GM21360 (cell line): ENCODE measurements around the gene MYADML2.
A peak's percentile ranks its signal among the peaks of the same experiment; 100 is the strongest.

Experiments
- ATAC-seq: cut with Tn5 transposase; IDR thresholded peaks from one replicate; pipeline ENCODE4 v1.9.1; 2021; ENCODE audit warnings: mild to moderate bottlenecking, moderate library complexity; ENCODE audit not compliant: unreplicated experiment

The MYADML2 gene

DNA sequence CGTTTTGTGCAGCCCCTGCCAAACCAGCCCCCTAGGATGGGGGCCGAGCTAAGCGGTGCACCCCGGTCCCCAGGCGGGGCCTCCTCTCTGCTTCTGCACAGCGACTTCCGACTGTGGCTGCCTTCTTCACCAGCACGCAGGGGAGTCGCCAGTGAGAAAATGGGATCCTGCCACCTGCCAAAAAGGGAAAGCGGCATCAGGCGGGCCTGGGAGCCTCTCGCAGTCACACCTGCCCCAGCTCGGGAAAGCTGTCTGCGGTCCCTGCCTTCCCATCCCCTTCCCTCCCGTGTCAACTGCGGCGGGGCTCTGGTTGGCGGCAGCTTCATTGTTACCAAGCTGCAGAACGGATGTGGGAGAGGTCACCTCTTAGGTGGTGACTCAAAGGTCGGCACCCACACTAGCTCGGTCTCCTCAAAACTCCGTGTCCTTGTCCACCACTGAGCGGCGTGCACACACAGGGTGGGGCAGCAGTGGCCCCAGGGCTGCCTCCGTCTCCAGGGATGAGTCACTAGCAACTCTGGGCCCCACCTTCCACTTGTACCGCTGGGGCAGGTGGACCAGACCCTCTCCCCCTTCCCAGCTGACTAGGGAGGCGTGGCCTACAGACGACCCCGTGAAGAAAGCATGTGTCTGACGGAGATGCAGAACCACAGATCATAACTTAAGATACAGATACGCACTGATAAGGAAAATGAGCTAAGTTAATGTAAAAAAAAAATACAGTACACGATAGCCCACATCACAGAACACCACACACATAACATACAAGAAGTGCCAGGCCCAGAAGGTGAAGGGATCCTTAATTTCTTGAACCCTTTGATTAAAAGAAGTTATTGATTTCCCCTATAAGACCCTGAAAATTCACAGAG lies 34.4 kb downstream of the MYADML2 start:
- ATAC-seq, result no peak

DNA sequence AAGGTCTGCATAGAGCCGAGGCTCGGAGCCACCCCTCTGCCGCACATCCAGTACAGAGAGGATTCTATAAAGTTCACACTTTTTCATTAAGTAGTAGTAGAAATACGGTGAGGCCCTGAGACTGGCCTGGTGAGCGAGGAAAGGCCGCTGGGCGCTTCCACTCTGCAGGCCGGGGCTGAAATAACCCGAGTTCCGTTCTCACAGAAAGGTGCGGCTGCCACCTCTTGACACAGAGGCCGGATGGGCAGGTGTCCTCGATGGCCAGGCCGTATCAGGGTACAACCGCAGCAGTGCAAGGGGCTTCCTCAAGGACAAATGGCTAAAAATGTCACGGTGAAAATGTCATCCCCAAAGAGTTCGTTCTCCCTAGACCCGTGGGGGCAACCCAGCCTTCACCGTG lies 35.1 kb downstream of the MYADML2 start:
- ATAC-seq, result no peak

DNA sequence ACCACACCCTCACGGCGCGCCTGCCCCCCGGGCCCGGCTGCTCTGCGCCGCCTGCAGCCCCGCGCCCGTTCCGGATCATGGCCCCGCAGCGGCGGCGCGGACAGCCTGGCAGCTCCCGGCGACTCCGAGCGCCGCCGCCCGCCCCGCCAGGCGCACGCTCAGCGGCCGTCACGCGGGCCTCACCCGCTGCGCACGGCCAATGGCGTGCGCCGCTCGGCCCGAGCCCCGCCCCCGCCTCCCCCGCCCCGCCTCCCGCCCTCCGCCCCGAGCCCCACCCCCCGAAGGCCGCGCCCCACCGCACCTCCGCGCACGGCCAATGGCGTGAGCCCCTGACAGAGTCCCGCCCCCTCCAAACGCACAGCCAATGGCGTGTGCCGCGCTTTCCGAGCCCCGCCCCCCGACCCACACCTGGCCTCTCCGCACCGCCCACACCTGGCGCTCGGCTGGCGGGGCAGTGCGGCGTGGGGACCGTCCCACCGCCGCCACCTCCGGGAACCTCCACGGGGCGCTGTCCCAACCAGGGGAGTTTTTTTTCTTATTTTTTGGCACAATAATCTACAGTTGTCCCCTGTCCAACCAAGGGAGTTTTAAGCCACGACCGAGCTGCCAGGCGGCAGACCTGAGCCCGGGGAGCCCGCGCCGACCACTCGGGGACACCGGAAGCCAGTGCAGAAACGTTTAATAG lies 35.6 kb downstream of the MYADML2 start, which contains the start of gene PCYT2:
Gene PCYT2 (minus strand): TSS at position 123 of the 685 bp plus-strand sequence. CDS start 44 bp downstream, at position 79.
- ATAC-seq, result peak; percentile 69

DNA sequence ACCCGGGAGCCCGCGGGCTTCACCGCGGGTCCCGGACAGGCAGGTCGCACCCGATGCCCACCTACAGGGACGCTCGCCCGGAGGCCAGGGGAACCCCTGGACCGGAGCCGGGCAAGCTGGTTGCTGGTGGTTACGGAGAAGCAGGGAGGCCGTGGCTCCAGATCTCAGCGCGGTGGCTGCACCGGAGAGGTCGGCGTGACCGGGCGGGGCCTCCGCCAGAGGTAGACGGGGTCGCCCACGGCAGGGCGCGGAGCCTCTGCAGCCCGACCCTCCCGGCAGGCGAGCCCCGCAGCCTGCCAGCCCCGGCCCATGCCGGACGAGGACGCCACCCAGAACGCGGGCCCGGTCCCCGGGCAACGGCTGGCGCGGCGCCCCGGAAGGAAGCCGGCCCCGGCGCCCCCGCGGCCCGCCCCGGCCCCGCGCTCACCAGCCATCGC lies 36.2 kb downstream of the MYADML2 start:
- ATAC-seq, result peak; percentile 17

DNA sequence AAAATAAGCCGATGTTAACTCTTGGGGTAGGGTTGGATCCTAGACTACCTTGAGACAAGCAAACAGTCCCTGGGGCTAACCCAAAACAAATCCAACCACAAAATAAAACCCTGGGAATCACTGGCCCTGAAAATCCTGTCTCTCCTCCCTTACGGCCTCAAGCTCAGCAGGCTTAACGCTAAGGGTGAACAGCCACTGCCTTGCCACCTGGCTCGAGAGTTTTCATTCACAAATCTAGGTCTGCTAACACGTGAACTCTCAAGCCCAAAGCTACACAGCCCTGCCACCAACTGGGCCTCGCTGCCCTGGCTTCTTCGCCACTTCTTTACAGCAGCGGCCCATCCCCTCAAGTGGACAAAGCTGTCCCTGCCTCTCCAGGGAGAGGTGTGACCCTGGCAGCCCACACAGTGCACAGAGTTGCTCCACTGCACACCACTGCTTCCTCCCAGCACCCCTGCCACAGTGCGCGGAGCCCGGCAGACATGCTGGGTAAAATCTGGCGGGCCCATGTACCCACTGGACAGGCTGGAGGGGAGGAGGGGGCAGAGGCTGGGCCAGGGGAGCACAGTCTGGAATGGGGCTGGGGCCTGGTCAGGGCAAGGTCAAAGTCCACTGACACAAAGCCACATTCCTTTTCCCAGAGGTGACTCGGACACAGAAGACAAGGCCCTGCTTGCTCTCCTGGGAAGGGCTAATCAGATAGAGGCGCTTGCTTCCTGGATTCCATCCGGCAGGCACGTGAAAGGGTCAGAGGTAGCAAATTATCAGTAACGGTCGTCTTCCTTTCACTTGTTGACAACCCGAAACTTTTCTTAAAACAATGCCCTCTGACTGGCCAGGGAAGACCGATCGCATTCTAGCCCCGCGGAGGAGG lies 36.8 kb downstream of the MYADML2 start:
- ATAC-seq, result no peak

DNA sequence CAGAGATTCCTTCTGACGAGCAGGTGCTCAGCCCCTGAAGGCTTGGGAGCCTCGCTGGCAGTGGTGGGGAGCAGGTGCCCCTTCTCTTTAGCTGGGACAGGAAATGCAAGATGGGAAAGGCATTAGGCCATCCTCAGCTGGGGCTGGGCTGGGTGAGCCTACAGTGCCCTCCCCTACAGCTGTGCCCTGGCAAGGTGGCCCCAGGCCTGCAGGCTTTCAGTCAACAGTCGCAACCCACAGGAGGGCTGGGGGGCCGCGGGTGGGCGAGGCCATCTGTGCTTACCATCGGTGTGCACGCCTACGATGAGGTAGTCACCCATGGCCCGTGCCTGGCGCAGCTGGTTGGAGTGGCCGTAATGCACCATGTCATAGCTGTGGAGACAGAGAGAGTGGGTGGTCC lies 37.8 kb downstream of the MYADML2 start:
- no peak for ATAC-seq

DNA sequence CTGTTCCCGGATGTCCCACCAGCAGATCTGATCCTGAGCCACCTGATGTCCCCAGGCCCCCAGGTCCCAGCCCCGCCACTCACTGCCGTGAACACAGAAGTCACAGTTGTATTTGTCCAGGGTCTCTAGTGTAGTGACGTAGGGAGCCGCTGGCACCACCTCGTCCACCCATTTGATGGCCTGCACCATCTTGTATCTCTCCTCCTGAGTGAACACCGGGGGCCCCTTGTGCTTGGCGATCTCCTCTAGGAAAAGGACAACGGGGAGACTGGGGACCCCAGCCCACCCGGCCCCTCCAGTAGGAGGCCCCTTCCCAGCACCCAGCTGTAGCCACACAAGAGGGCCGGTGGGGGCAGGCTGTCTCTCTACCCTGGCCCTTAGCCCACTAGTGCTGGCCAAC lies 38.2 kb downstream of the MYADML2 start:
- no peak for ATAC-seq

DNA sequence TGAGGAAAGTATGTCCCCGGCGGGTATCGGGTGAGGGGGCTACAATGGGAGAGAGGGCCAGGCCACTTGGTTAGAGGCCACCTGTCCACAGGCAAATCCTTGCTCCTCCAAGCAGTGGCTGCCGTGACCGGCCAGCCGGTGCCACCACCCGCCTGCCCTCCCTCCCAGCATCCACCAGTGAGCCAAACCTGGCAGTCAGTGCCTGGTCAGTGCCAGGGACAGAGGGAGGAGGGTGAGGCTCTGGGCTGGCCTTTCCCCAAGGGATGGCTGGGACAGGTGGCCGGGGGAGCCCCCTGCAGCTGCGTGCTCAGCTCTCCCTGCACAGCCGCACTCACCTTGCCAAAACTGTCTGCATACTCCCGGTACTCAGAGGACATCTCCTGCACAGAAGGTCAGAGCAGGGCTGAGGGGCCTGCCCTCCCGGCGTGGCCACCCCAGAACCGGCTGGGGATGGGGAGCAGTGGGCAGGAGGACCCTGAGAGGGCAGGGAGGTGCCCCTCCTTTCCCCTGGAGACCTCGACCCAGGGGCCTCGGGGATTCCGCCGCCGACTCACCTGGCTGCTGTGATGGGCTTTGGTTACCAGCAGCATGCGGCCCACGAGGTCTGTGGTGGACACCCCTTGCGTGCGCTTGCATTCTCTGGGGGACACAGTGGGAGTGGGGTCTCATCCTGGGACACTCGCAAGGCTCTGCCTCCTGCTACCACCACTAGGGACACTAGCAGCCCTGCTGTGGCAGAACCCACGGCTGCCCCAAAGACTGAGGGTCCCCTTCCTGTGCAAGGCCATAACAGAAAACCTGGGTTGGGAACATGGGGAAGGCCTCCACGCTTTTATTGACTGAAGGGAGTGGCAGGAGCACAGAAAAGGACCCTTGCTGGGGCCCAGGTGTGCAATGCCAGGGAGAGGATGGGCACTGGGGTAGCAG lies 39.6 kb downstream of the MYADML2 start:
- no peak for ATAC-seq

DNA sequence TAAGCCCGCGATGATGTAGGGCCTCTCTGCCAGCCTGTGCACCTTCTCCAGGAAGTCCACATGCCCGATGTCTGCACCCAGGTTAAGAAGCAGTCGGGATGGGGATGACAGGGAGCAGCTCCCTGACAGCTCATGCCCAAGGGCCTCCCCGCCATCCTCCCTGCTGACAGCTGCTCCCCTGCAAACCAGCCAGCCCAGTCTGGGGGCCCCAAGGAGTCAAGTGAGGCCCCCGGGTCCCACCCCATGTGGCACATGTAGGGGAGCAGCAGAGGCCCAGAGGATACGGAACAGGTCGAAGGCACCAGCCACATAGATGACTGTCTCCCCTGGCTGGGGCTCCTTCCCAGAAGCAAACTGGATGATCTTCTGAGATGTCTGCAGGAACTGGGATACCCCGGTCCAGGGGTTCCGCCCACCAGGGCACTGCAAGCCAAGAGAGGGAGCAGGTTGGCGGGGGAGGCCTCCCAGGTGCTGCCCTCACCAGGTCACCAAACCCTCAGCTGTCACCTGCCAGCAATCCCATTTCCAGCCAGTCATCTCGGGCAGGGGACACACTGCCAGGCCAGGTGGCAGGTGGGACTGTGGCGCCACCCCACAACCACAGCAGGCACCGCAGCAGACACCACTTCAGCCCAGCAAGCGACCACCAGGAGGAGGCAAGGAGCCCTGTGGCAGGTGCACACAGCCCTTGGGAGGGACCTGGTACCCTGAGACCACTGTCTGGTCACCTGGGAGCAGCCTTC lies 40.4 kb downstream of the MYADML2 start:
- no peak for ATAC-seq

DNA sequence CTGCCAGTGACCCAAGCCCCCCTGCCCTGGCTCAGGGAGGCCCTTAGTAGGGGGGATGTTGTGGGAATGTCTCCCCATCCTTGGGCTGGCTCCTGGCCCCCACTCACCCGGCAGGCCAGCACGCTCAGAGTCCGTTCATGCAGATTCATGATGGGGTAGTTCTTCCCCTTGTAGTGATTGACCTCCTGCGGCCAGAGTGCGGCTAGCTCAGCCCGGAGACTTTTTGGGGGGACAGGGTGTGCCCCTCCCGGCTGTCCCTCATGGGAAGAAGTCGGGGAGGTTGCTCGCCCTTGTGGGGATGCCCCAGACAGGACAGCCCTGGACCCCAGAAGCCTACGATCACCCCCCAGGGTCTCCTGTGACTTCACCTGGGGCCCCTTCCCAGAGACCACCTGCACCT lies 41.0 kb downstream of the MYADML2 start:
- ATAC-seq, result no peak

DNA sequence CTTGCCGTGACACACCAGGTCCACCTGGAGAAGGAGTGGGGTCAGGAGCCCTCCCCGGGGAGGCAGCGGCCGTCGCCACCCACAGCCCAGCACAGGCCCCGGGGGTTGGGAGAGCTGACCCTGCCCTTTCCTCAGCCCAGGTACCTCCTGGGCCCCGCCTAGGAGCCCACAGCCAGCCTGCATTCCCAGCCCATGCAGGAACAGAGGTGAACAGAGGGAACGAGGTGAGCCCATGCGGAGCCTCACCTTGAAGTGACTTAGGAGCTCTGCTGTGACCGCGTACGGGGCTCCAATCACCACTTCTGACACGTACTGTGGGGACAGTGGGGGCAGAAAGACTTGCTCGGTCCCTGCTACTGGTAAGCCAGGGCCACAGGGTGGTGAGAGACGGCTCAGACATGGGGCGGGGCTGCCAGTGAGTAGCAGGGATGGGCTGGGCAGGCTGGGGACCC lies 41.6 kb downstream of the MYADML2 start:
- ATAC-seq, result no peak

DNA sequence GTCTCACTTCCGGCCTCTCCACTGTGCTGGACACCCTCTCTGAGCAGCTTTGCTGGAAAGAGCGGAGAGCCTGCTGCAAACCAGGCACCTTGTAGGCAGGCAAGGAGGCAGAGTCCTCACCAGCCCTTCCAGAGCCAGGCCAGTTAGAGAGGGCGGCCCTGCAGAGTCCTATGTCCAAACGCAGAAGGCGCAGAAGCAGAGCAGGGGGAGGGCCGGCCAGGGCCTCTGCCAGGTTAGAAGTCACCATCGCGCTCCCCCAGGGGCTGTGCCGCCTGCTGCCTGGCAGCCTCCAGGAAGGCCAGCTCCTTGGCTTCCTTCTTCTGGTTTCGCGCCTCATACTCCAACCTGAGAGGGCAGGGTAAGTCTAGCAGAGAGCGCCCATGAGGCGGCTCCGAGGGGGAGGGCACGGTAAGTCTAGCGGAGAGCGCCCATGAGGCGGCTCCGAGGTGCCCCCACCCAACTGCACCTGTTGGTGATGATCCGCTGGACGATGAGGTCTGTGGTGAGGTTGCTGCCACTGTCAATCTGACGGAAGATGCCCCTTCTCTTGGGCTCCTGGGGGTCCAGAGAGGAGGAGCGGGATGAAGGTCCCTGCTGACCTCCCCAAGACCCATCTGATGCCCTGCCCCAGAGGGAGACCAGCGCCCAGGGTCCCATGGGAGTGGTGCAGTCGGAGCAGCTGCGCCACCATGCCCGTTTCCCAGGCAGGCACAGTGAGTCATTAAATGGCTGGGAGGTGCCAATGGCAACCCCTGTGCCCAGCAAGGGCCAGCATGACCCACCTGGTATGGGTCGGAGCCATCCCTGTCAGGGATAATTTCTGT lies 42.2 kb downstream of the MYADML2 start:
- no peak for ATAC-seq

DNA sequence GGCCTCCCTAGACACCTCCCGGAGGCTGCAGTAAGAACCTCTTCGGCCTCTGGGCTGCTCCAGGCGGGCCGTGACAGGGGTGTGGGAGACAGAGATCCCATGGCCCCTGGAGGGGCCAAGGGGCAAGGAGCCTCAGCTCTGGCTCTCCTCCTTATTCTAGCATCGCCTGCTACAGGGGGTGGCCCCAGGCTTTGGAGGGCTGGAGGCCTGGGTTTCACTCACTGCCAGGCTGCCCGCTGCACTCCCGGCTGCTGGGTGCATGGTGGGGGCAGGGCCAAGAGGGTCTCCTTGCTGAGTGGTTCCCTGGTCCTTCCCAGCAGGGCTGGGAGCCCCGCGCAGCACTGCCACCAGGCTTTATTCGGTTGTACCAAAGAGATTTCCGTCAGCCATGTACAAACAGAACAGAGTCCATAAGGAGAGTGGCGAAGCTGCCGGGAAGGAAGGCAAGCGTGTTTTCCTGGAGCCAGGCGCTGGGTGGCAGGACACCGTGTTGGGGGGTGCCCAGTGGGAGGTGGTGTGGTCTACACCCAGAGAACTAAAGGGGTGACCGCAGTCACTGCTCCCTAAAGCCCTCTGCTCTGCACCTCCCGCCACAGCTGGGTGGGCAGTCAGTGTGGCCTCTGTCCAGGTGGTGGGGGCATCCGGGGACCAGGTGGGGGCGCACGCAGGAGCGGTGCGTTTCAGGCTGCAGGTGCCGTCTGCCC lies 43.0 kb downstream of the MYADML2 start:
- no peak for ATAC-seq

DNA sequence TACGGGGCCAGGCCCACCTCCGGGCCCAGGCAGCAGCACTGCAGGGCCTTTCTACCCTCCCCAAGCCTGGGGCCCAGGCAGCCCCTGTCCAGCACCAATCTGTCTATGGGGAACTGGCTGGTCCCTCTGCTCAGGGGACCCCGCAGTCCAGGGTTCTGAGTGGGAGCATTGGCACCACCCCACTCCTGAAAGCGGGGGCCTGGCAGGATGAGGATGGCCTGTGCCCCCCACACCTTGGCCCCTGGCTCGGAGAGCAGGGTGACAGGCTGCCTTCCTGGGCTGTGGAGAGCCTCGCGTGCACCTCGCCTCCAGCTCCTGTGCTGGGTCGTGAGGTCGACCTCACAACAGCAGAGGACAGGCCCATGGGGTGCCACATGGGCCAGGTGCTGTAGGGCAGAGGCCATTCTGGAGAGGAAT lies 43.6 kb downstream of the MYADML2 start:
- no peak for ATAC-seq

DNA sequence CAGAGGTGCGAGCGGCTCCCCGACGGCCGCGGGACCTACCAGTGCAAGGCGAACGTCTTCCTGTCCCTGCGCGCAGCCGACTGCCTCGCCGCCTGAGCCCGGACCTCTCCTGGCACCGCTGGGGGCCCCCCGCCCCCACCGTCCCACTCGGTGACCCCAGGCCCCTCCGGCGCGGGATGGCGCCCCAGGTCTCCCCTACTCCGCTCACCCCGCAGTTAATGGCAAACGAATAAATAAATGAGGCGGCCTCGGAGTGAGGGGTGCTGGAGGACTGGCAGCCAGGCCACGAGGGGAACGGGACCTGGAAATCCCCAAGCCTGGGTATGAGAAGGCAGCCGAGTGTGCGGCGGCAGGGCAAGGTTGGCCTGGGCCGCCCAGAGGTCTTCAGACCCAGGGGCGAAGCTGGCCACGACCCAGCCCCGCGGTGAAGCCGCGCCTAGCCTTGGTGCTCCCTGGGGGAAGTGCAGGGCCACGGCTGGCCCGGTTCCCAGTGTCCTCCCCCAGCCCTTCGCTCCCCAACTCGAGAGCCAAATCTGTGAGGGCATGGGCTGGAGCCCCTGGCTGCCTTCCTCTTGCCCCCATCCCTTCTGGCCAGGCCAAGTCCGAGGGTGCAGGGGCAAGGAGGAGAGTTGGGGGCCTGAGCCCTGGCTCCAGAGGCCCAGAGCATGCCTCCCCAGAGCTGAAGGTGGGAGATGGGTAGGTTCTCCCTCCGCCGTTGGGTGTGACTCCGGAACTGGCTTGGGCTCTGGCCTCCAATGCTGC lies 44.2 kb downstream of the MYADML2 start:
- no peak for ATAC-seq

DNA sequence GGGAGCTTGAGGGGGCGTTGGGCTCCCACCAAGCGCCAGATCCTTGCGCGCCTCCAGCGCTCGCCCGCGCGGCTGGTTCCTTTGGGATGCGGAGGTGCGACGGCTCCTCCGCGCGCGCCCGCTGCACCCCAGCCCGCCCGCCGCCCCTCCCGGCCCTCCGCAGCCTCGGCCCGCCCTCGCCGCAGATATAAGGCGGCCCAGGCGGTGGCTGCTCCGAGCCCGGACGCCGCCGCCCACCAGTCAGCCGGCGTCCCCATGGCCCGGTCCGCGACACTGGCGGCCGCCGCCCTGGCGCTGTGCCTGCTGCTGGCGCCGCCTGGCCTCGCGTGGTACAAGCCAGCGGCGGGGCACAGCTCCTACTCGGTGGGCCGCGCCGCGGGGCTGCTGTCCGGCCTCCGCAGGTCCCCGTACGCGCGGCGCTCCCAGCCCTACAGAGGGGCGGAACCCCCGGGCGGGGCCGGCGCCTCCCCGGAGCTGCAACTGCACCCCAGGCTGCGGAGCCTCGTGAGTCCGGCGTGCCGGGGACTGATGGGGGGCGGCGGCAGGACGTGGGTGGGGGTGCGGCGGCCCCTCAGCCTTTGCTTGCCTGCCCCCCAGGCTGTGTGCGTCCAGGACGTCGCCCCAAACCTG lies 44.9 kb downstream of the MYADML2 start, which contains the start of gene NPB:
Gene NPB (plus strand): TSS at position 216 of the 630 bp plus-strand sequence. CDS start 40 bp downstream, at position 256.
- no peak for ATAC-seq
